Ovary (tissue), 3 donors: ENCODE measurements around the gene FAM241B.

Source experiments
- CTCF ChIP-seq, 3 donors: fragments of 450-650 bp in 2 of 3; fragments of 200-600 bp in 1 of 3; IDR thresholded peaks; one replicate each; pipeline versions ENCODE4 v1.5.1 to v1.8.0; 2016 to 2022; ENCODE audit warnings: antibody characterized with exemption in 3 of 3, mild to moderate bottlenecking in 1 of 3
- EP300 ChIP-seq: sonication (generic); formaldehyde crosslinking; IDR thresholded peaks from one replicate; pipeline ENCODE4 v1.6.1; 2017; ENCODE audit warnings: antibody characterized with exemption
- POLR2A ChIP-seq: fragments of 450-650 bp; IDR thresholded peaks from one replicate; pipeline ENCODE4 v1.6.1; 2017; ENCODE audit warnings: antibody characterized with exemption, mild to moderate bottlenecking, moderate library complexity
- donor health status: DM: no; HTN: no; CAD: no.

DNA sequence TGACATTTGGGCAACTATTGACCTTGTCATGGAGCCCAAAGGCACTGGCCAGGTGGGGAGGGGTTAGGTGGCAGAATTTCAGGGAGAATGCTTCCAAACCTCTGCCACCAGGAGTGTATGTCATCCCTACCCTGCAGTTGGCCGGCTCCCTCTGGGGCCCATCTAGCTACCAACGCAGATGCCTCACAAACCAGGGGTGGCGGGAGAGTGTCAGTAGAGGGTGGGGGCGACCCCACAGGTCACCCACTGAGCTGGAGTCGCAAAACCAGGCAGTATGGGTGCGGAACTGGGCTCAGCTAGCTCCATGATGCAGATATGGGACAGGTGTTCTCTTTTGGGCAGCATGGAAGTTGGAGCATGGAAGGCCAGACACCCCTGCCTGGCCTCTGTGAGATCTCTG is 51.4 kb downstream of the FAM241B start:
- no peak for TF ChIP-seq CTCF (IDR thresholded peaks at IDR 0.05)
- TF ChIP-seq POLR2A, result no peak
- TF ChIP-seq EP300, result no peak
